Measurements from ENCODE around the gene MYO19.

MYO19 gene

GRCh38 chr17:36546418-36547093 lies 11.9 kb upstream of the MYO19 start:
- no peak for TF ChIP-seq CTCF (IDR thresholded peaks at IDR 0.05; ENCODE audit: poor library complexity, severe bottlenecking)
- peak overlapping the region; percentile 88 for H3K27ac ChIP-seq (ENCODE audit: poor library complexity, severe bottlenecking)
- no peak for ATAC-seq (ENCODE audit: low read depth)
- peaks cover 20% of the 10 kb centered on the region for H3K4me1 ChIP-seq (ENCODE audit: insufficient read depth, poor library complexity, severe bottlenecking)
- no peak for DNase-seq (ENCODE audit: low spot score)
- no peaks in the 10 kb centered on the region for H3K9me3 ChIP-seq (ENCODE audit: severe bottlenecking)
- peak overlapping the region; percentile 96 for H3K4me3 ChIP-seq (ENCODE audit: severe bottlenecking)
- no peaks in the 10 kb centered on the region for H3K27me3 ChIP-seq (ENCODE audit: insufficient read depth, poor library complexity, severe bottlenecking)
- H3K36me3 ChIP-seq (ENCODE audit: low read depth): peaks cover 53% of the 10 kb centered on the region

- H3K27ac ChIP-seq (ENCODE audit: poor library complexity, severe bottlenecking): peak overlapping the region; percentile 88
- peak; percentile 97 for DNase-seq (ENCODE audit: low spot score)
- peak overlapping the region; percentile 96 for H3K4me3 ChIP-seq (ENCODE audit: severe bottlenecking)
- ATAC-seq (ENCODE audit: low read depth): peak; percentile 88
- H3K36me3 ChIP-seq (ENCODE audit: low read depth): peaks cover 45% of the 10 kb centered on the region
- H3K4me1 ChIP-seq (ENCODE audit: insufficient read depth, poor library complexity, severe bottlenecking): peaks cover 20% of the 10 kb centered on the region
- TF ChIP-seq CTCF (IDR thresholded peaks at IDR 0.05; ENCODE audit: poor library complexity, severe bottlenecking): no peak
- H3K9me3 ChIP-seq (ENCODE audit: severe bottlenecking): no peaks in the 10 kb centered on the region
- no peaks in the 10 kb centered on the region for H3K27me3 ChIP-seq (ENCODE audit: insufficient read depth, poor library complexity, severe bottlenecking)
Measured at GRCh38 chr17:36545465-36546417, 11.1 kb upstream of the MYO19 start.

- peak; percentile 50 for ATAC-seq (ENCODE audit: low read depth)
Measured at GRCh38 chr17:36545077-36545464, 10.4 kb upstream of the MYO19 start.

GRCh38 chr17:36544307-36545076 lies 9.8 kb upstream of the MYO19 start, which contains the start of gene GGNBP2:
GGNBP2 (plus strand) TSS chr17:36544919; CDS start chr17:36545725, 806 bp downstream.
- H3K9me3 ChIP-seq (ENCODE audit: severe bottlenecking): no peaks in the 10 kb centered on the region
- H3K4me1 ChIP-seq (ENCODE audit: insufficient read depth, poor library complexity, severe bottlenecking): peaks cover 20% of the 10 kb centered on the region
- no peak for TF ChIP-seq CTCF (IDR thresholded peaks at IDR 0.05; ENCODE audit: poor library complexity, severe bottlenecking)
- ATAC-seq (ENCODE audit: low read depth) (peak; percentile 55), DNase-seq (ENCODE audit: low spot score) (peak; percentile 93)
- peaks cover 34% of the 10 kb centered on the region for H3K36me3 ChIP-seq (ENCODE audit: low read depth)
- peak within 1 kb of the TSS; percentile 96 for H3K4me3 ChIP-seq (ENCODE audit: severe bottlenecking)
- no peaks in the 10 kb centered on the region for H3K27me3 ChIP-seq (ENCODE audit: insufficient read depth, poor library complexity, severe bottlenecking)
- peak within 1 kb of the TSS; percentile 88 for H3K27ac ChIP-seq (ENCODE audit: poor library complexity, severe bottlenecking)

More at GRCh38 chr17:36545077-36545464, 10.4 kb upstream of the MYO19 start:
- Histone ChIP-seq H3K9me3 (ENCODE audit: severe bottlenecking) (no peaks in the 10 kb centered on the region), H3K4me1 (ENCODE audit: insufficient read depth, poor library complexity, severe bottlenecking) (peaks cover 20% of the 10 kb centered on the region), H3K27me3 (ENCODE audit: insufficient read depth, poor library complexity, severe bottlenecking) (no peaks in the 10 kb centered on the region), H3K27ac (ENCODE audit: poor library complexity, severe bottlenecking) (peak overlapping the region; percentile 88), H3K4me3 (ENCODE audit: severe bottlenecking) (peak overlapping the region; percentile 96), H3K36me3 (ENCODE audit: low read depth) (peaks cover 39% of the 10 kb centered on the region)
- TF ChIP-seq CTCF (IDR thresholded peaks at IDR 0.05; ENCODE audit: poor library complexity, severe bottlenecking): no peak
- no peak for DNase-seq (ENCODE audit: low spot score)

Measured in RWPE2 (cell line).